H9 (cell line): ENCODE results near the gene SCN8A. TPM values are rescaled to one million over a fixed set of nuclear protein-coding genes. Genes with fewer than 3 reads are reported as not detected.

Experiments used
- DNase-seq: peaks from one replicate; pipeline ENCODE4 v3.0.0-alpha.2; 2017
- H2AFZ ChIP-seq: one replicate; pipeline ENCODE4 v1.6.1; 2013; ENCODE audit warnings: mild to moderate bottlenecking, low read length, control low read depth, moderate library complexity
- H2AK5ac ChIP-seq: 2 replicates; pipeline ENCODE4 v1.6.1; 2013; ENCODE audit warnings: low read length, control low read depth, mixed read lengths; ENCODE audit not compliant: insufficient read length
- H2BK120ac ChIP-seq: one replicate; pipeline ENCODE4 v1.6.1; 2013; ENCODE audit warnings: low read depth, mild to moderate bottlenecking, low read length, control low read depth, inconsistent platforms; ENCODE audit not compliant: poor library complexity, severe bottlenecking
- H2BK12ac ChIP-seq: 2 replicates; pipeline ENCODE4 v1.6.1; 2013; ENCODE audit warnings: low read length, control low read depth, mixed read lengths, low read depth; ENCODE audit not compliant: insufficient read length
- H2BK15ac ChIP-seq: 2 replicates; pipeline ENCODE4 v1.6.1; 2013; ENCODE audit warnings: low read depth, low read length, control low read depth
- H2BK20ac ChIP-seq: one replicate; pipeline ENCODE4 v1.6.1; 2013; ENCODE audit warnings: low read depth, mild to moderate bottlenecking, low read length, control low read depth, inconsistent platforms; ENCODE audit not compliant: poor library complexity, severe bottlenecking
- H2BK5ac ChIP-seq: 2 replicates; pipeline ENCODE4 v1.6.1; 2013; ENCODE audit warnings: low read length, control low read depth, mixed read lengths; ENCODE audit not compliant: insufficient read length
- H3K14ac ChIP-seq: 2 replicates; pipeline ENCODE4 v1.6.1; 2013; ENCODE audit warnings: low read length, control low read depth; ENCODE audit not compliant: insufficient read depth
- H3K18ac ChIP-seq: 2 replicates; pipeline ENCODE4 v1.6.1; 2013; ENCODE audit warnings: low read depth, mild to moderate bottlenecking, mixed read lengths, low read length, control low read depth; ENCODE audit not compliant: insufficient read length
- H3K23ac ChIP-seq: 2 replicates; pipeline ENCODE4 v1.6.1; 2013; ENCODE audit warnings: low read length, control low read depth, mixed read lengths, low read depth; ENCODE audit not compliant: insufficient read length
- H3K23me2 ChIP-seq: 2 replicates; pipeline ENCODE4 v1.6.1; 2013; ENCODE audit warnings: low read depth, mild to moderate bottlenecking, mixed read lengths, low read length, control low read depth; ENCODE audit not compliant: insufficient read length, poor library complexity, severe bottlenecking
- H3K27ac ChIP-seq: 2 replicates; pipeline ENCODE4 v1.5.1; 2013; ENCODE audit warnings: low read length, control low read depth, mixed read lengths, low read depth; ENCODE audit not compliant: insufficient read length
- H3K27me3 ChIP-seq: 2 replicates; pipeline ENCODE4 v1.6.1; 2013; ENCODE audit warnings: low read length, control low read depth, inconsistent platforms; ENCODE audit not compliant: insufficient read depth
- H3K4ac ChIP-seq: 2 replicates; pipeline ENCODE4 v1.6.1; 2013; ENCODE audit warnings: low read depth, mild to moderate bottlenecking, control low read depth, inconsistent platforms, low read length, moderate library complexity
- H3K4me1 ChIP-seq: 2 replicates; pipeline ENCODE4 v1.6.1; 2013; ENCODE audit warnings: low read length, control low read depth, inconsistent platforms; ENCODE audit not compliant: insufficient read depth
- H3K4me2 ChIP-seq: 2 replicates; pipeline ENCODE4 v1.6.1; 2013; ENCODE audit warnings: low read length, control low read depth, mixed read lengths; ENCODE audit not compliant: insufficient read length, insufficient read depth
- H3K56ac ChIP-seq: 2 replicates; pipeline ENCODE4 v1.6.1; 2013; ENCODE audit warnings: low read depth, mild to moderate bottlenecking, mixed read lengths, low read length, control low read depth; ENCODE audit not compliant: insufficient read length
- H3K79me1 ChIP-seq: 2 replicates; pipeline ENCODE4 v1.6.1; 2013; ENCODE audit warnings: low read depth, mild to moderate bottlenecking, moderate library complexity, low read length, control low read depth, inconsistent platforms; ENCODE audit not compliant: insufficient read depth, poor library complexity, severe bottlenecking
- H3K79me2 ChIP-seq: 2 replicates; pipeline ENCODE4 v1.6.1; 2013; ENCODE audit warnings: low read length, control low read depth, inconsistent platforms; ENCODE audit not compliant: insufficient read depth
- H3K9ac ChIP-seq: 2 replicates; pipeline ENCODE4 v1.6.1; 2013; ENCODE audit warnings: low read length, control low read depth, mixed read lengths; ENCODE audit not compliant: insufficient read length; ENCODE audit errors: extremely low read depth
- H3K9me3 ChIP-seq: one replicate; pipeline ENCODE4 v1.6.1; 2013; ENCODE audit warnings: low read depth, low read length, inconsistent platforms; ENCODE audit not compliant: control insufficient read depth
- H3T11ph ChIP-seq: one replicate; pipeline ENCODE4 v1.6.1; 2013; ENCODE audit warnings: mild to moderate bottlenecking, low read length, control low read depth, inconsistent platforms
- H4K20me1 ChIP-seq: one replicate; pipeline ENCODE4 v1.6.1; 2013; ENCODE audit not compliant: control insufficient read depth, insufficient read length, insufficient read depth
- H4K5ac ChIP-seq: 2 replicates; pipeline ENCODE4 v1.6.1; 2013; ENCODE audit warnings: low read depth, mild to moderate bottlenecking, mixed read lengths, low read length, control low read depth; ENCODE audit not compliant: insufficient read length
- H4K8ac ChIP-seq: replicated peaks from 2 replicates; pipeline ENCODE4 v1.6.1; 2013; ENCODE audit warnings: low read length, control low read depth, mixed read lengths, low read depth; ENCODE audit not compliant: insufficient read length
- H4K91ac ChIP-seq: 2 replicates; pipeline ENCODE4 v1.6.1; 2013; ENCODE audit warnings: low read depth, mild to moderate bottlenecking, moderate library complexity, mixed read lengths, low read length, control low read depth; ENCODE audit not compliant: insufficient read length
- H3K27ac Mint-ChIP-seq, 3 experiments: 2 replicates in 2 of 3; 3 replicates in 1 of 3; pipeline ENCODE4 v1.8.0; 2020 to 2021; ENCODE audit warnings: mixed read lengths in 3 of 3, mild to moderate bottlenecking in 1 of 3, moderate library complexity in 1 of 3
- H3K27me3 Mint-ChIP-seq: 2 replicates; pipeline ENCODE4 v1.8.0; 2021; ENCODE audit warnings: low read depth, mild to moderate bottlenecking, moderate library complexity, mixed read lengths
- H3K36me3 Mint-ChIP-seq, 3 experiments: 2 replicates in 2 of 3; 3 replicates in 1 of 3; pipeline ENCODE4 v1.8.0; 2020 to 2021; ENCODE audit warnings: low read depth in 3 of 3, mixed read lengths in 3 of 3; ENCODE audit not compliant: insufficient read depth in 1 of 3
- H3K4me1 Mint-ChIP-seq, 2 experiments: 2 replicates each; pipeline ENCODE4 v1.8.0; 2020; ENCODE audit warnings: mixed read lengths in 2 of 2
- H3K4me3 Mint-ChIP-seq, 2 experiments: 2 replicates in 1 of 2; 3 replicates in 1 of 2; pipeline ENCODE4 v1.8.0; 2020 to 2021; ENCODE audit warnings: mild to moderate bottlenecking in 2 of 2, mixed read lengths in 2 of 2, moderate library complexity in 1 of 2
- H3K9me3 Mint-ChIP-seq, 2 experiments: 2 replicates in 1 of 2; 3 replicates in 1 of 2; pipeline ENCODE4 v1.8.0; 2020; ENCODE audit warnings: mild to moderate bottlenecking in 2 of 2, mixed read lengths in 2 of 2, moderate library complexity in 1 of 2
- CTCF ChIP-seq: fragments of 200-600 bp; sonication (generic); conservative IDR thresholded peaks from 3 replicates; pipeline ENCODE4 v1.8.0; 2021; ENCODE audit warnings: antibody characterized with exemption, mild to moderate bottlenecking
- WGBS: extraction: QIAGEN DNeasy Blood & Tissue Kit; methylation state at CpG from one replicate; pipeline ENCODE4 v1.1.7; 2013; ENCODE audit warnings: missing lambda C conversion rate, low lambda C conversion rate, mixed read lengths; ENCODE audit not compliant: insufficient read length; ENCODE audit errors: extremely low coverage; 5-methylcytosine and 5-hydroxymethylcytosine counted together
- total RNA-seq: library from RNA; stranded (reverse); gene quantifications from 2 replicates; pipeline ENCODE4 v1.2.1, GENCODE V29; 2021

SCN8A gene
- total RNA-seq, 1 experiment from 2014 or later: 15.2 TPM

GRCh38 chr12:51806896-51807295 is 215.9 kb downstream of the SCN8A start:
- H3K23ac ChIP-seq: no peak overlapping the region
- Mint-ChIP-seq H3K9me3 (no peaks in the 10 kb centered on the region), H3K27ac (no peak overlapping the region; a peak in 1 of 7 replicates), H3K27me3 (no peaks in the 10 kb centered on the region), H3K4me1 (peaks cover 18 to 21% of the 10 kb centered on the region in 2 experiments), H3K4me3 (no peak overlapping the region), H3K36me3 (peaks cover 3 to 11% (median 3%) of the 10 kb centered on the region in 3 experiments; a peak in 5 of 7 replicates)
- no peak overlapping the region for H3T11ph ChIP-seq
- no peak overlapping the region for H3K14ac ChIP-seq
- no peak overlapping the region for H2AK5ac ChIP-seq
- no peak overlapping the region for H3K9ac ChIP-seq
- no peak overlapping the region for H4K5ac ChIP-seq
- H2BK20ac ChIP-seq: no peak overlapping the region
- H3K27me3 ChIP-seq: no peaks in the 10 kb centered on the region
- H2BK5ac ChIP-seq: no peak overlapping the region
- no peak overlapping the region for H2BK120ac ChIP-seq
- no peaks in the 10 kb centered on the region for H3K79me2 ChIP-seq
- H3K56ac ChIP-seq: no peak overlapping the region
- WGBS: no CpG with 5 or more reads among the region's 16 CpGs
- TF ChIP-seq CTCF: no peak
- no peaks in the 10 kb centered on the region for H4K20me1 ChIP-seq
- no peak overlapping the region for H2AFZ ChIP-seq
- no peak overlapping the region for H2BK12ac ChIP-seq
- H3K4me1 ChIP-seq: no peaks in the 10 kb centered on the region
- no peak overlapping the region for H2BK15ac ChIP-seq
- H3K4me2 ChIP-seq: no peak overlapping the region
- no peaks in the 10 kb centered on the region for H3K9me3 ChIP-seq
- DNase-seq: no peak
- no peaks in the 10 kb centered on the region for H3K23me2 ChIP-seq
- no peak overlapping the region for H4K91ac ChIP-seq
- H3K79me1 ChIP-seq: no peaks in the 10 kb centered on the region
- no peak overlapping the region for H4K8ac ChIP-seq
- H3K27ac ChIP-seq: no peak overlapping the region
- H3K4ac ChIP-seq: no peak overlapping the region
- no peak overlapping the region for H3K18ac ChIP-seq
